GM18498 (cell line): Measurements from ENCODE around the gene TCEA3.

Source experiments
- ATAC-seq: cut with Tn5 transposase; IDR thresholded peaks from one replicate; pipeline ENCODE4 v1.9.1; 2021; ENCODE audit warnings: mild to moderate bottlenecking, moderate library complexity; ENCODE audit not compliant: unreplicated experiment

The TCEA3 gene

DNA sequence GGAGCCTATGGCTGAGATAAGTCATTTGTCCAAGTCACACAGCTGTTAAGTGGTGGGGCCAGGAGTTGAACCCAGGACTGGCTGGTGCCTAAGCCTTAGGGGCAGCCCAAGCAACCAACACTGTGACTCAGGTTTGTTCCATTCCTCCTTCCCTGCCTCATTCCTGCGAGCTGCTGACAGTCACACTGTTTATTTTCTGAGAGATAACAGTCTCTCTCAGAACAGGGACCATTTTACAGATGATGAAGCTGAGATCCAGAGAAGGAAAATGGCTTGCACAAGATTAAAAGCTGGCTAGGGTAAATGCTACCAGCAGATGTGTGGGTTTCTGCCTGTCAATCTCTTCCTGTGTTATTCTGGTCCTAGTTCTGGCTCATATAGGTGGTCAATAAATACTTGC, 24.3 kb upstream of the TCEA3 start:
- no peak for ATAC-seq

GRCh38 chr1:23446661-23447310, 22.2 kb upstream of the TCEA3 start:
- ATAC-seq: no peak

DNA sequence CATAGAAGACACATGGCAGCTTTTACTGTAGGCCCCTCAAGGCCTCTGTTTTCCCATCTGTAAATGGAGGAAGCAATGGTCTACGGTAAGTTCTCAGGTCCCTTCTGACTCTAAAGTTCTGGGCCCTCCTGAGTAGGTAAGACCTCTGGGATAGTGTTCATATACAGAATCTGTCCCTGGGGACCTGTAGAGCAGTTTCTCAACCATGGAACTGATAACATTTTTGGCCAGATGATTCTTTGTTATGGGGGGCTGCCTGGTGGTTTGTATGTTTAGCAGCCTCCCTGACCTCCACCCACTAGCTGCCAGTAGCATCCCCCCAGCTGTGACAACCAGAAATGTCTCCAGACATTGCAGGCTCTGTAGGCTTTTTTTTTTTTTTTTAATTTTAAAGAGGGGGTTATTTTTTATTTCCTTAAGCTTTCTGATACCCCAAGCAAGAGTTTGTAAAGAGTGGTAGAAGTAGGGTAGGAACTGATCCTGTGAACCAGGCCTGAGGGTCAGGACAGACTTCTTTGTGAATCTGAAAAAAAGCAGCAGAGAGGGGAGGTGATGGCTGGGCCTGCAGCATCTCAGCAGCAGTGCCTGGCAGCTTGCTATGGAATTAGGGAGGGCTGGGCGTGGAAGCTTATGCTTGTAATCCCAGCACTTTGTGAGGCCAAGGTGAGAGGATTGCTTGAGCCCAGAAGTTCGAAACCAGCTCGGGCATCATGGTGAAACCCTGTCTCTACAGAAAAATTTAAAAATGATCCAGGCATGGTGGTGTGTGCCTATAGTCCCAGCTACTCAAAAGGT, 20.2 kb upstream of the TCEA3 start:
- no peak for ATAC-seq

GRCh38 chr1:23444104-23444533, 19.6 kb upstream of the TCEA3 start:
- no peak for ATAC-seq

- no peak for ATAC-seq
Observed at GRCh38 chr1:23442751-23443150, 18.2 kb upstream of the TCEA3 start.

DNA sequence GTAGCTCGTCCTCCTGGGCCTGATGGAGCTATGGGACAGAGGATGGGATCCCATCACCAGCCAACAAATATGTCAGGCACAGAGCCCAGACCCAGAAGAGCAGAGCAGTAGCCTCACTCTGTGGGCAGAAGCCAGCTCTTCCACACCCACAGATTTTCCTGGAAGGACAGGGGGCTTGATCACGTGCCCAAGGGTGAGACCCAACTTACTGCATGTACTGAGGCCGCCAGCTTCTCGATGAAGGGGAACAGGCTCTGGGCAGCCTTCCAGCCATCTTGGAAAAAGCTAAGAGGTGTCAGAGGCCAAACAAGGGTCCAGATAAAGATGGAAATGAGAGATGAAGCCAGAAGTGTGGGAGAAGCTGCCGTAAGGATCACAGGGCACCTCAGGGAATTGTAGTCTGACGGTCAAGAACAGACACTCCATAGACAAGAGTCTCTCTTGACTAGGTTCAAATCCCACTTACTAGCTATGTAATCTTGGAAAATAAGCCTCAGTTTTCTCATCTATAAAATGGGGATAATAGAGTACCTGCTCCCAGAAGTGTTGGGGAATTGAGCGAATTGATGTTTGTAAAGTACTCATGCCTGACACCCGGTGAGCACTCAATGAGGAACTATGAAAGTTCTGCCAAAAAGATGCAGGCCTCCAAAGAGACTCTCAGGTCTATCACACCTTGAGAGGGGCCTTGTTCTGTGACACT, 17.0 kb upstream of the TCEA3 start:
- no peak for ATAC-seq

DNA sequence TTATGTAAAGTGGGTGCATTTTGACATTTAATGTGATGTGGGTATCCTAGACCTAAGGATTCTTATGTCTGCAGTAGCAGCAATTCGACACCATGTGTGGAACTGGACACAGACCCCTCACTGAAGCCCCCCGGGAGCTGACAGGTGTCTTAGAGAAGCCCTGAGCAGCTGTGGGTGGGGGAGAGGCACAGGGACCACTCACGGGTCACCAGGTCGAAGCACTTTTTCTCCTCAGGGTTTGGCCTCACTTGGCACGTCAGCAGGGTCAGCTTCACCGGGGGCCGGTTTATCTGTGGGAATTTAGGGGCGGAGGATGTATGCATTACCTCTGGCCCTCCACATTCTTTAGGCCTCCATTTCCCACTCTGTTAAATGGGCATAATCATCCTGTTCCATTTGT, 14.0 kb upstream of the TCEA3 start:
- no peak for ATAC-seq

DNA sequence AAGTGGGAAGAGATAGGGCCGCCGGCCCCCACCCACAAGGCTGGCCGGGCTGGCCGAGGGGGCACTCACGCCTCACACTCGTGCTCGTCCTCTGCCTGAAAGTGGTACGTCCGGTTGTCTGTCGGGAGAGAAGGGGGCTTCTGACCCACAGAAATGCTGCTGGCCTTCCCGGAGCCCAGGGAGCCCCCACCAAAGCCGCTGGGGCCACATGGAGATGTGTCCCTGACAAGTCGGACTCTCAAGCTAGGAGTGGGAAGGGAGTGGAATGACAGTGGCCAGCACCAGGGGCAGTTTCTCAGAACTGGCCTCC, 12.8 kb upstream of the TCEA3 start:
- ATAC-seq: no peak

GRCh38 chr1:23436520-23437354, 12.2 kb upstream of the TCEA3 start:
- ATAC-seq: no peak

DNA sequence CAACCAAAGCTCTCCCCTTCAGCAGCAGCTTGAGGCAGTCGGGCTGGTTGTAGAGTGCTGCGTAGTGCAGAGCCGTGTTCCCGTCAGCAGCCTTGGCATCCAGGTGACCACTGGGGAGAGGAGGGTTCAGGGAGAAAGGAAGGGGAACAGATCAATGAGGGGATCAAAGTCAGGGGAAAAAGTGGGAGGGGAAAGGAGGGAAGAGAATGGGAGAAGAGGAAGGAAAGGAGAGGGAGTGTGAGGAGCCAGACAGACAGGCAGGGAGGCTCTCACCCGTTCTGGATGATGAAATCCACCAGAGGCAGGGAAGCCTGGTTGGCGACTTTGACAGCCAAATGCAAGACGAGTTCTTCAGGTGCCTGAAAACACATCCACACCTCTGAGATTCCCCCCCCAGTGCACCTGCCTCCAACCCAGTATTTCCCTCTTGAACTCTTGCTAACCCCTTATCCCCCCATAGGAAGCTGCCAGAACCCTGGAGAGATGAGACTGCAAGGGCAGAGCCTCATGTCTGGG, 9.8 kb upstream of the TCEA3 start:
- ATAC-seq: no peak

DNA sequence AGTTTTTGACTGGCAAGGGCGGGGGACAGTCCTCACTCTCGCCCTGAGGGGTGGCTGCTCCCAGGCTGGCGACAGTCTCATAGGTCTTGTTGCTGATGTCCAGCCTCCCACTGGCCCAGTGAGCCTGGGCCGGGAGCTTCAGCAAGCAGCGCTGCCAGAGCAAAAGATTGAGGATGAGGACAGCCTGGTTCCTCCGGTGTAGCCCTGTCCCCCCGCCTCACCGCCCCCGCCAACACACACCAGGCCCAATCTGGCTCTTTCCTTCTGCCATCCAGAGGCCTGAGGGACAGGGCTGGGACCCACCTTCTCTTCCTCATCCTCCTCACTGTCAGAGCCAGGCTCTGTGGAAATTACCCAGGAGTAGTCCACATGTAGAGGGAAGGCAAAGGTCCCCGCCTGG, 8.6 kb upstream of the TCEA3 start:
- ATAC-seq: no peak

- ATAC-seq: no peak
Observed at GRCh38 chr1:23431431-23431830, 6.9 kb upstream of the TCEA3 start.

DNA sequence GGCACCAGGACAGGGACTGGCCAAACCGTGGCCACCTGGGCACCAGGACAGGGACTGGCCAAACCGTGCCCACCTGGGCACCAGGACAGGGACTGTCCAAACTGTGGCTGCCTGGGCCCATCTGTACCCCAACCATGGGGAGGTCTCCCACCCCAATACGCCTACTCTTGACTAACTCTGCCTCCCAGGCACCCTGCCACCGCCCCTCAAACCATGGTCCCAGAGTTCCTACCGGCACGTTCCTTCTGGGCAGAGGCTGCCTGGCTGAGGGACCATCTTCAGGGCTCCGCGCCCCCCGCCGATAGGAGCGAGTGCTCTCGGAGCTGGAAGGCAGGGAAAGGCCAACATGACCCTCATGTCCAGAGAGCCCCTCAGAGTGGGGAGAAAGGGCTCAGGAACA, 6.3 kb upstream of the TCEA3 start:
- no peak for ATAC-seq

DNA sequence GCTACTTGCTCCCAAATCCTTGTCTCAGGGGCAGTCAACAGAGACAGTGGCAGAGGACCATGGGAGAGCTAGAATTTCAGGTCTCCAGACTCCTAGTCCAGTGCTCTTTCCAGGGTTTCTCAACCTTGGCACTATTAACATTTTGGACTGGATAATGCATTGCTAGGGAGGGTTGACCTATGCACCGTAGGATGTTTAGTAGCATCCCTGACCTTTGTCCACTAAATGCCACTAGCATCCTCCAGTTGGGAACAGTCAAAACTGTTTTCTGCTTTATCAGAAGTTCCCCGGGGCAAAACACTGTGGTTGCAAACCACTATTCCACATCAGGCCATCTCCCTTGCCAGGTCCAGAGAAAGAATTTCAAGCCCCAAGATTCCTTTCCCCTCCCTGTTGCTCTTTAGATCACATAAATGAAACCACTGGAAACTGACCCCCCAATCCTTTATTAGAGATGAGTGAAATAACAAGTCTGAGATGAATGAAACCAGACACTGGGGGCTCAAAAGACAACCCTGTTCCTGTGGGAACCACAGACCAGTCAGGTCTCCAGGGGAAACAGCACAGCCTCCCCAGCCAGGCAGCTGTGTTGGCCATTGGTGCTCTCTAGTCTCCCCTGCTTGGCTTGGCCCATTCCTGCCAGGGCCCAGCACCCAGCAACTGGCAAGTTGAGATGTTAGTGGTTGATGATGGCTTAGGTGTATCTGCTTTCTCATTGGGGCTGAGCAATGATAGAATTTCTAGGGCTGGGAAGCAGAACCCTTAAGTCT, 3.8 kb upstream of the TCEA3 start:
- no peak for ATAC-seq

GRCh38 chr1:23427550-23427949, 3.0 kb upstream of the TCEA3 start:
- no peak for ATAC-seq

- no peak for ATAC-seq
Observed at GRCh38 chr1:23426828-23427227, 2.3 kb upstream of the TCEA3 start.

- no peak for ATAC-seq
Observed at GRCh38 chr1:23425193-23425494, 596 bp upstream of the TCEA3 start.

GRCh38 chr1:23423415-23424292, 894 bp downstream of the TCEA3 start:
- ATAC-seq: no peak

DNA sequence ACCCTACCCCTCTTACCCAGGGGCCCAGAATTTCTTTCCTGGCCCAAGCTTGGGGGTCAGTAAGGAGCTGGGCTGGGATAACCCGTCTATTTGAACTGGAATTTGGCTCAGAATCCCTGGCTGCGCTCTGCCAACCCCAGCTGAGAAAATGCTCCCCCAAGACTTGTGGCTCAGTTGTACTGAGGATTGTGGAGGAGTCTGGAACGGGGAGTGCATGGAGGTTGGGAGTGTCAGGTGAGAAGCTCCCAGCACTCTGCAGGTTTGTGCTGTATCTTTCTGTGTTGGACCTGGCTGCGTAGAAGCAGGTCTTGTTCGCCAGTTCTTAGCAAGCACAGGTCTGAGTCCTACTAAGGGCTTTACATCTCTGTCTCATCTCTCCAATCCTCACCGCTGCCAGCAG, 1.6 kb downstream of the TCEA3 start:
- ATAC-seq: no peak
